Transverse colon (tissue), 4 donors: ENCODE results near the gene SLC35F6. TPM values are rescaled to one million over a fixed set of nuclear protein-coding genes. Genes with fewer than 3 reads are reported as not detected.

ENCODE experiments used
- DNase-seq: peaks from one replicate; pipeline ENCODE4 v3.0.0-alpha.2; 2019
- H3K27ac ChIP-seq, 4 donors: fragments of 200-600 bp; sonication (generic); 2 replicates each; pipeline ENCODE4 v1.5.1; 2016 to 2018; ENCODE audit warnings: inconsistent platforms in 4 of 4
- H3K27me3 ChIP-seq: fragments of 200-600 bp; sonication (generic); 2 replicates; pipeline ENCODE4 v1.5.1; 2017; ENCODE audit warnings: inconsistent platforms
- H3K36me3 ChIP-seq, 4 donors: fragments of 200-600 bp; sonication (generic); 2 replicates each; pipeline ENCODE4 v1.5.1; 2017 to 2019; ENCODE audit warnings: inconsistent platforms in 4 of 4
- H3K4me1 ChIP-seq, 4 donors: fragments of 200-600 bp; sonication (generic); 2 replicates each; pipeline ENCODE4 v1.5.1; 2017 to 2020; ENCODE audit warnings: inconsistent platforms in 4 of 4
- H3K4me3 ChIP-seq, 4 donors: fragments of 200-600 bp; sonication (generic); 1 replicate in 1 of 4; 2 replicates in 3 of 4; pipeline versions ENCODE4 v1.5.1 to v1.6.1; 2017 to 2019; ENCODE audit warnings: inconsistent platforms in 4 of 4
- H3K9me3 ChIP-seq, 2 donors: fragments of 200-600 bp; sonication (generic); 2 replicates each; pipeline ENCODE4 v1.5.1; 2017 to 2019; ENCODE audit warnings: inconsistent platforms in 2 of 2
- CTCF ChIP-seq, 5 experiments: fragments of 200-600 bp in 3 of 5; fragments of 450-650 bp in 2 of 5; sonication (generic) in 3 of 5; IDR thresholded peaks; 1 replicate in 2 of 5; 2 replicates in 3 of 5; pipeline ENCODE4 v1.5.1; 2016 to 2017; ENCODE audit warnings: antibody characterized with exemption in 5 of 5, inconsistent platforms in 3 of 5, mild to moderate bottlenecking in 2 of 5, moderate library complexity in 1 of 5
- EP300 ChIP-seq: sonication (generic); formaldehyde crosslinking; IDR thresholded peaks from one replicate; pipeline ENCODE4 v1.6.1; 2017; ENCODE audit warnings: antibody characterized with exemption, low read depth
- POLR2A ChIP-seq: fragments of 450-650 bp; IDR thresholded peaks from one replicate; pipeline ENCODE4 v1.6.1; 2016; ENCODE audit warnings: antibody characterized with exemption, mild to moderate bottlenecking, moderate library complexity
- POLR2AphosphoS5 ChIP-seq, 3 donors: sonication (generic); formaldehyde crosslinking; IDR thresholded peaks; one replicate each; pipeline ENCODE4 v1.6.1; 2016; ENCODE audit warnings: antibody characterized with exemption in 3 of 3
- WGBS, 2 donors: methylation state at CpG; one replicate each; pipeline ENCODE4 v1.1.5; 2018; ENCODE audit warnings: low coverage in 1 of 2; 5-methylcytosine and 5-hydroxymethylcytosine counted together
- in situ Hi-C, 4 donors: fragments of 200-750 bp; cut with MboI; loops; one replicate each; pipeline versions ENCODE4 v1.15.0 to v1.15.1; 2017; ENCODE audit warnings: low sequenced_read_pairs in 3 of 4, low pct_ligation_motif_present in 1 of 4, low pct_unique_long_range_greater_than_20kb in 1 of 4
- intact Hi-C: fragments of 100-400 bp; cut with DNase I; formaldehyde crosslinking; loops from one replicate; pipeline ENCODE4 v1.15.1; 2023; ENCODE audit warnings: low total_unique reads
- total RNA-seq, 4 donors: library from RNA; depleted of rRNA; stranded (reverse); fragments of >200 nt; gene quantifications; one replicate each; pipeline ENCODE4 v1.1.0, GENCODE V29; 2016

SLC35F6 gene
- total RNA-seq, 4 donors from 2014 or later: 23.3 to 36.3 (median 33.3) TPM

GRCh38 chr2:26737221-26737620 is 26.9 kb upstream of the SLC35F6 start:
- intact Hi-C loops: no loop called here

GRCh38 chr2:26738481-26738880 is 25.6 kb upstream of the SLC35F6 start:
- in situ Hi-C loops: loop anchor here in 1 of 4 donors (25.0 kb wide), 1 partner anchor 126 kb away; no protein-coding TSS in a partner anchor
- H3K27ac ChIP-seq: no peak overlapping the region
- H3K4me1 ChIP-seq: peaks cover 0 to 8% (median 0%) of the 10 kb centered on the region in 4 donors
- no peaks in the 10 kb centered on the region for H3K9me3 ChIP-seq
- H3K27me3 ChIP-seq: no peaks in the 10 kb centered on the region
- no peak overlapping the region for H3K4me3 ChIP-seq
- no peak for DNase-seq
- WGBS, 2 donors: 92% methylated on average over 4 of the region's 4 CpGs; no CpG with 5 or more reads in 1 of the 2 donors
- TF ChIP-seq CTCF (IDR thresholded peaks at IDR 0.05) (no peak), POLR2AphosphoS5 (IDR thresholded peaks at IDR 0.05) (no peak), EP300 (no peak), POLR2A (no peak)
- intact Hi-C loops: no loop called here
- H3K36me3 ChIP-seq: no peaks in the 10 kb centered on the region

More at GRCh38 chr2:26737221-26737620, 26.9 kb upstream of the SLC35F6 start:
- no peak for DNase-seq
- in situ Hi-C loops: loop anchor here in 1 of 4 donors (25.0 kb wide), 1 partner anchor 125 kb away; no protein-coding TSS in a partner anchor
- Histone ChIP-seq H3K27me3 (no peaks in the 10 kb centered on the region), H3K4me3 (no peak overlapping the region), H3K36me3 (no peaks in the 10 kb centered on the region), H3K27ac (no peak overlapping the region), H3K4me1 (peaks cover 0 to 8% (median 0%) of the 10 kb centered on the region in 4 donors), H3K9me3 (no peaks in the 10 kb centered on the region)
- TF ChIP-seq EP300 (no peak), POLR2A (no peak), POLR2AphosphoS5 (IDR thresholded peaks at IDR 0.05) (no peak), CTCF (IDR thresholded peaks at IDR 0.05) (no peak)
- WGBS, 2 donors: 93% methylated on average over 4 of the region's 4 CpGs; no CpG with 5 or more reads in 1 of the 2 donors

GRCh38 chr2:26739514-26739913 is 24.6 kb upstream of the SLC35F6 start:
- in situ Hi-C loops (loop anchor here in 1 of 4 donors (25.0 kb wide), 1 partner anchor 127 kb away; no protein-coding TSS in a partner anchor), intact Hi-C loops (no loop called here)

GRCh38 chr2:26740346-26740745 is 23.7 kb upstream of the SLC35F6 start:
- Histone ChIP-seq H3K27ac (no peak overlapping the region), H3K4me1 (peaks cover 0 to 8% (median 0%) of the 10 kb centered on the region in 4 donors), H3K9me3 (no peaks in the 10 kb centered on the region), H3K4me3 (no peak overlapping the region), H3K36me3 (no peaks in the 10 kb centered on the region), H3K27me3 (no peaks in the 10 kb centered on the region)
- 62 to 86% methylated on average over 2 to 6 of the region's 6 CpGs for WGBS, 2 donors
- intact Hi-C loops (no loop called here), in situ Hi-C loops (loop anchor here in 3 of 4 donors (5.0 to 25.0 kb wide), 3 partner anchors 128 to 138 kb away; no protein-coding TSS in a partner anchor)
- TF ChIP-seq POLR2A: no peak
- no peak for DNase-seq

More at GRCh38 chr2:26739514-26739913, 24.6 kb upstream of the SLC35F6 start:
- no peak overlapping the region for H3K4me3 ChIP-seq
- peaks cover 0 to 8% (median 0%) of the 10 kb centered on the region in 4 donors for H3K4me1 ChIP-seq
- 88 to 96% methylated on average over 4 to 7 of the region's 7 CpGs for WGBS, 2 donors
- DNase-seq: no peak
- no peak overlapping the region for H3K27ac ChIP-seq
- no peaks in the 10 kb centered on the region for H3K9me3 ChIP-seq
- H3K27me3 ChIP-seq: no peaks in the 10 kb centered on the region
- TF ChIP-seq POLR2AphosphoS5 (IDR thresholded peaks at IDR 0.05): no peak
- TF ChIP-seq CTCF (IDR thresholded peaks at IDR 0.05): no peak
- TF ChIP-seq POLR2A: no peak
- no peak for TF ChIP-seq EP300
- H3K36me3 ChIP-seq: no peaks in the 10 kb centered on the region
